HepG2 (cell line): ENCODE data around the gene ITGB5. TPM values are rescaled to one million over a fixed set of nuclear protein-coding genes. Genes with fewer than 3 reads are reported as not detected.

ENCODE experiments used
- AGO2 ChIP-seq: fragments of 200-400 bp; formaldehyde crosslinking; optimal IDR thresholded peaks from 2 replicates; pipeline ENCODE3; 2017; ENCODE audit warnings: mild to moderate bottlenecking, low read depth, low read length, moderate library complexity
- GABPB1 ChIP-seq: IDR thresholded peaks from 2 replicates; pipeline ENCODE4 v1.6.1; 2016; ENCODE audit warnings: mild to moderate bottlenecking, missing genetic modification reagents, moderate library complexity, missing compliant biosample characterization
- MEIS2 ChIP-seq: sonication (generic); formaldehyde crosslinking; IDR thresholded peaks from 2 replicates; pipeline ENCODE4 v1.9.0; 2021; ENCODE audit warnings: mild to moderate bottlenecking, missing genetic modification reagents
- MYC ChIP-seq: sonication (generic); formaldehyde crosslinking; IDR thresholded peaks from 2 replicates; pipeline ENCODE4 v1.9.0; 2021; ENCODE audit warnings: missing genetic modification reagents, borderline replicate concordance
- ZMYM3 ChIP-seq: sonication (generic); formaldehyde crosslinking; IDR thresholded peaks from 2 replicates; pipeline ENCODE4 v1.5.1; 2020; ENCODE audit warnings: mild to moderate bottlenecking, missing genetic modification reagents
- ZNF20 ChIP-seq: sonication (generic); formaldehyde crosslinking; IDR thresholded peaks from 2 replicates; pipeline ENCODE4 v1.4.0; 2020; ENCODE audit warnings: mild to moderate bottlenecking, moderate library complexity, missing genetic modification reagents
- ZSCAN31 ChIP-seq: sonication (generic); formaldehyde crosslinking; IDR thresholded peaks from 2 replicates; pipeline ENCODE4 v1.5.0; 2020; ENCODE audit warnings: low read depth, mild to moderate bottlenecking, missing genetic modification reagents
- polyA plus RNA-seq, 8 experiments: library from polyadenylated mRNA; depleted of rRNA in 3 of 8; stranded (reverse) in 7 of 8; unstranded in 1 of 8; fragments of >200 nt; fragmentation: Illumina TruSeq in 4 of 8; extraction: Trizol in 4 of 8; gene quantifications; 2 replicates each; pipeline versions ENCODE4 v1.2.1 to v1.2.3, GENCODE V29; 2011 to 2016; ENCODE audit warnings: low read depth in 4 of 8, missing spikeins in 1 of 8, mixed read lengths in 1 of 8; ENCODE audit not compliant: insufficient read depth in 1 of 8
- total RNA-seq, 5 experiments: library from RNA; depleted of rRNA; stranded (reverse); fragments of >200 nt; fragmentation: Illumina TruSeq; extraction: Trizol; gene quantifications; 2 replicates each; pipeline ENCODE4 v1.2.3, GENCODE V29; 2016; ENCODE audit warnings: low read depth in 1 of 5
- TF ChIP-seq, protein P1 (sequence below): sonication (generic); formaldehyde crosslinking; IDR thresholded peaks from 2 replicates; pipeline ENCODE4 v1.4.0; 2020; ENCODE audit warnings: missing genetic modification reagents, borderline replicate concordance
- TF ChIP-seq, protein P2 (sequence below): IDR thresholded peaks from 2 replicates; pipeline ENCODE4 v1.6.1; 2016; ENCODE audit warnings: mild to moderate bottlenecking, missing biosample characterization, missing genetic modification reagents
- TF ChIP-seq, protein P3 (sequence below): sonication (generic); formaldehyde crosslinking; IDR thresholded peaks from 2 replicates; pipeline ENCODE4 v1.5.1; 2020; ENCODE audit warnings: missing genetic modification reagents, mild to moderate bottlenecking, borderline replicate concordance
- TF ChIP-seq, protein P4 (sequence below): IDR thresholded peaks from 2 replicates; pipeline ENCODE4 v1.6.1; 2016; ENCODE audit warnings: low read depth, missing genetic modification reagents, missing compliant biosample characterization
- TF ChIP-seq, protein P5 (sequence below): sonication (generic); formaldehyde crosslinking; IDR thresholded peaks from 2 replicates; pipeline ENCODE4 v1.5.0; 2020; ENCODE audit warnings: missing genetic modification reagents, mild to moderate bottlenecking, borderline replicate concordance
- TF ChIP-seq, protein P6 (sequence below): IDR thresholded peaks from 2 replicates; pipeline ENCODE4 v1.6.1; 2012; ENCODE audit warnings: low read depth, low read length, improper control_type of control experiment
- TF ChIP-seq, protein P7 (sequence below): IDR thresholded peaks from 2 replicates; pipeline ENCODE4 v1.6.1; 2016; ENCODE audit warnings: missing genetic modification reagents, missing compliant biosample characterization

The ITGB5 gene
- total and polyA plus RNA-seq, 2 of the 13 experiments (the other 11 are each of a cell fraction or from before 2014, with no cell fraction given), result 74.1 to 343 TPM

DNA sequence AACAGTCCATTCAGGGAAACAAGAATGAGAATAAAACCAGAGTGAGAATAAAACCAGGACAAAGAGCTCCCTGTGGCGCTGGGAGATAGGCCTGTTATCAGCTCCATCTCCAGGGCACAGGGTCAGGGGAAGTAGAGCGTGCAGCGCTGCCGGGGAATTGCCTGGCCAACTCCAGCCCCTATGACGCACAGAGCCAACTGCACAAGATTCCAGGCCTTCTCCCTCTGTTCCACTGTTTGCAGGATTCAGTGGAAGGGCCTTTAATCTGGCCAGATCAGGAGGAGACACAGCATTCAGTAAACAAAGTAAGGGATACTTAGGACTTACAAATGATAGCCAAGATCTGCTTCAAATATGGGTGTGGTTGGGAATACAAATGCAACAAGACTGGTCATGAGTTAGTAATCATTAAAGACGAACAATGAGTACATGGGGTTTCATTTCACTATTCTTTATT lies 49.4 kb downstream of the ITGB5 start (continued):
- TF ChIP-seq, protein P1, sequence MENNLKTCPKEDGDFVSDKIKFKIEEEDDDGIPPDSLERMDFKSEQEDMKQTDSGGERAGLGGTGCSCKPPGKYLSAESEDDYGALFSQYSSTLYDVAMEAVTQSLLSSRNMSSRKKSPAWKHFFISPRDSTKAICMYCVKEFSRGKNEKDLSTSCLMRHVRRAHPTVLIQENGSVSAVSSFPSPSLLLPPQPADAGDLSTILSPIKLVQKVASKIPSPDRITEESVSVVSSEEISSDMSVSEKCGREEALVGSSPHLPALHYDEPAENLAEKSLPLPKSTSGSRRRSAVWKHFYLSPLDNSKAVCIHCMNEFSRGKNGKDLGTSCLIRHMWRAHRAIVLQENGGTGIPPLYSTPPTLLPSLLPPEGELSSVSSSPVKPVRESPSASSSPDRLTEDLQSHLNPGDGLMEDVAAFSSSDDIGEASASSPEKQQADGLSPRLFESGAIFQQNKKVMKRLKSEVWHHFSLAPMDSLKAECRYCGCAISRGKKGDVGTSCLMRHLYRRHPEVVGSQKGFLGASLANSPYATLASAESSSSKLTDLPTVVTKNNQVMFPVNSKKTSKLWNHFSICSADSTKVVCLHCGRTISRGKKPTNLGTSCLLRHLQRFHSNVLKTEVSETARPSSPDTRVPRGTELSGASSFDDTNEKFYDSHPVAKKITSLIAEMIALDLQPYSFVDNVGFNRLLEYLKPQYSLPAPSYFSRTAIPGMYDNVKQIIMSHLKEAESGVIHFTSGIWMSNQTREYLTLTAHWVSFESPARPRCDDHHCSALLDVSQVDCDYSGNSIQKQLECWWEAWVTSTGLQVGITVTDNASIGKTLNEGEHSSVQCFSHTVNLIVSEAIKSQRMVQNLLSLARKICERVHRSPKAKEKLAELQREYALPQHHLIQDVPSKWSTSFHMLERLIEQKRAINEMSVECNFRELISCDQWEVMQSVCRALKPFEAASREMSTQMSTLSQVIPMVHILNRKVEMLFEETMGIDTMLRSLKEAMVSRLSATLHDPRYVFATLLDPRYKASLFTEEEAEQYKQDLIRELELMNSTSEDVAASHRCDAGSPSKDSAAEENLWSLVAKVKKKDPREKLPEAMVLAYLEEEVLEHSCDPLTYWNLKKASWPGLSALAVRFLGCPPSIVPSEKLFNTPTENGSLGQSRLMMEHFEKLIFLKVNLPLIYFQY, result no peak
- TF ChIP-seq, protein P2, sequence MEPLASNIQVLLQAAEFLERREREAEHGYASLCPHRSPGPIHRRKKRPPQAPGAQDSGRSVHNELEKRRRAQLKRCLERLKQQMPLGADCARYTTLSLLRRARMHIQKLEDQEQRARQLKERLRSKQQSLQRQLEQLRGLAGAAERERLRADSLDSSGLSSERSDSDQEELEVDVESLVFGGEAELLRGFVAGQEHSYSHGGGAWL (CRISPR knock-in tag), result no peak
- TF ChIP-seq ZMYM3 (peak; percentile 78), AGO2 (no peak), MEIS2 (CRISPR knock-in tag) (peak; percentile 67; the same call in 1 of the 2 replicates), GABPB1 (CRISPR knock-in tag) (peak; percentile 53), ZSCAN31 (CRISPR knock-in tag) (no peak), ZNF20 (CRISPR knock-in tag) (no peak), MYC (CRISPR knock-in tag) (peak; percentile 61; the same call in 1 of the 2 replicates)
- TF ChIP-seq, protein P3, sequence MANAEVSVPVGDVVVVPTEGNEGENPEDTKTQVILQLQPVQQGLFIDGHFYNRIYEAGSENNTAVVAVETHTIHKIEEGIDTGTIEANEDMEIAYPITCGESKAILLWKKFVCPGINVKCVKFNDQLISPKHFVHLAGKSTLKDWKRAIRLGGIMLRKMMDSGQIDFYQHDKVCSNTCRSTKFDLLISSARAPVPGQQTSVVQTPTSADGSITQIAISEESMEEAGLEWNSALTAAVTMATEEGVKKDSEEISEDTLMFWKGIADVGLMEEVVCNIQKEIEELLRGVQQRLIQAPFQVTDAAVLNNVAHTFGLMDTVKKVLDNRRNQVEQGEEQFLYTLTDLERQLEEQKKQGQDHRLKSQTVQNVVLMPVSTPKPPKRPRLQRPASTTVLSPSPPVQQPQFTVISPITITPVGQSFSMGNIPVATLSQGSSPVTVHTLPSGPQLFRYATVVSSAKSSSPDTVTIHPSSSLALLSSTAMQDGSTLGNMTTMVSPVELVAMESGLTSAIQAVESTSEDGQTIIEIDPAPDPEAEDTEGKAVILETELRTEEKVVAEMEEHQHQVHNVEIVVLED, result peak; percentile 31; the same call in 1 of the 2 replicates
- TF ChIP-seq, protein P4, sequence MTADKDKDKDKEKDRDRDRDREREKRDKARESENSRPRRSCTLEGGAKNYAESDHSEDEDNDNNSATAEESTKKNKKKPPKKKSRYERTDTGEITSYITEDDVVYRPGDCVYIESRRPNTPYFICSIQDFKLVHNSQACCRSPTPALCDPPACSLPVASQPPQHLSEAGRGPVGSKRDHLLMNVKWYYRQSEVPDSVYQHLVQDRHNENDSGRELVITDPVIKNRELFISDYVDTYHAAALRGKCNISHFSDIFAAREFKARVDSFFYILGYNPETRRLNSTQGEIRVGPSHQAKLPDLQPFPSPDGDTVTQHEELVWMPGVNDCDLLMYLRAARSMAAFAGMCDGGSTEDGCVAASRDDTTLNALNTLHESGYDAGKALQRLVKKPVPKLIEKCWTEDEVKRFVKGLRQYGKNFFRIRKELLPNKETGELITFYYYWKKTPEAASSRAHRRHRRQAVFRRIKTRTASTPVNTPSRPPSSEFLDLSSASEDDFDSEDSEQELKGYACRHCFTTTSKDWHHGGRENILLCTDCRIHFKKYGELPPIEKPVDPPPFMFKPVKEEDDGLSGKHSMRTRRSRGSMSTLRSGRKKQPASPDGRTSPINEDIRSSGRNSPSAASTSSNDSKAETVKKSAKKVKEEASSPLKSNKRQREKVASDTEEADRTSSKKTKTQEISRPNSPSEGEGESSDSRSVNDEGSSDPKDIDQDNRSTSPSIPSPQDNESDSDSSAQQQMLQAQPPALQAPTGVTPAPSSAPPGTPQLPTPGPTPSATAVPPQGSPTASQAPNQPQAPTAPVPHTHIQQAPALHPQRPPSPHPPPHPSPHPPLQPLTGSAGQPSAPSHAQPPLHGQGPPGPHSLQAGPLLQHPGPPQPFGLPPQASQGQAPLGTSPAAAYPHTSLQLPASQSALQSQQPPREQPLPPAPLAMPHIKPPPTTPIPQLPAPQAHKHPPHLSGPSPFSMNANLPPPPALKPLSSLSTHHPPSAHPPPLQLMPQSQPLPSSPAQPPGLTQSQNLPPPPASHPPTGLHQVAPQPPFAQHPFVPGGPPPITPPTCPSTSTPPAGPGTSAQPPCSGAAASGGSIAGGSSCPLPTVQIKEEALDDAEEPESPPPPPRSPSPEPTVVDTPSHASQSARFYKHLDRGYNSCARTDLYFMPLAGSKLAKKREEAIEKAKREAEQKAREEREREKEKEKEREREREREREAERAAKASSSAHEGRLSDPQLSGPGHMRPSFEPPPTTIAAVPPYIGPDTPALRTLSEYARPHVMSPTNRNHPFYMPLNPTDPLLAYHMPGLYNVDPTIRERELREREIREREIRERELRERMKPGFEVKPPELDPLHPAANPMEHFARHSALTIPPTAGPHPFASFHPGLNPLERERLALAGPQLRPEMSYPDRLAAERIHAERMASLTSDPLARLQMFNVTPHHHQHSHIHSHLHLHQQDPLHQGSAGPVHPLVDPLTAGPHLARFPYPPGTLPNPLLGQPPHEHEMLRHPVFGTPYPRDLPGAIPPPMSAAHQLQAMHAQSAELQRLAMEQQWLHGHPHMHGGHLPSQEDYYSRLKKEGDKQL (CRISPR knock-in tag), result peak; percentile 60; the same call in 1 of the 2 replicates
- TF ChIP-seq, protein P5, sequence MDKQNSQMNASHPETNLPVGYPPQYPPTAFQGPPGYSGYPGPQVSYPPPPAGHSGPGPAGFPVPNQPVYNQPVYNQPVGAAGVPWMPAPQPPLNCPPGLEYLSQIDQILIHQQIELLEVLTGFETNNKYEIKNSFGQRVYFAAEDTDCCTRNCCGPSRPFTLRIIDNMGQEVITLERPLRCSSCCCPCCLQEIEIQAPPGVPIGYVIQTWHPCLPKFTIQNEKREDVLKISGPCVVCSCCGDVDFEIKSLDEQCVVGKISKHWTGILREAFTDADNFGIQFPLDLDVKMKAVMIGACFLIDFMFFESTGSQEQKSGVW (CRISPR knock-in tag), result no peak
- TF ChIP-seq, protein P6, sequence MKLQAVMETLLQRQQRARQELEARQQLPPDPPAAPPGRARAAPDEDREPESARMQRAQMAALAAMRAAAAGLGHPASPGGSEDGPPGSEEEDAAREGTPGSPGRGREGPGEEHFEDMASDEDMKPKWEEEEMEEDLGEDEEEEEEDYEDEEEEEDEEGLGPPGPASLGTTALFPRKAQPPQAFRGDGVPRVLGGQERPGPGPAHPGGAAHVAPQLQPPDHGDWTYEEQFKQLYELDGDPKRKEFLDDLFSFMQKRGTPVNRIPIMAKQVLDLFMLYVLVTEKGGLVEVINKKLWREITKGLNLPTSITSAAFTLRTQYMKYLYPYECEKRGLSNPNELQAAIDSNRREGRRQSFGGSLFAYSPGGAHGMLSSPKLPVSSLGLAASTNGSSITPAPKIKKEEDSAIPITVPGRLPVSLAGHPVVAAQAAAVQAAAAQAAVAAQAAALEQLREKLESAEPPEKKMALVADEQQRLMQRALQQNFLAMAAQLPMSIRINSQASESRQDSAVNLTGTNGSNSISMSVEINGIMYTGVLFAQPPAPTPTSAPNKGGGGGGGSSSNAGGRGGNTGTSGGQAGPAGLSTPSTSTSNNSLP, result peak; percentile 38; the same call in 1 of the 2 replicates
- TF ChIP-seq, protein P7, sequence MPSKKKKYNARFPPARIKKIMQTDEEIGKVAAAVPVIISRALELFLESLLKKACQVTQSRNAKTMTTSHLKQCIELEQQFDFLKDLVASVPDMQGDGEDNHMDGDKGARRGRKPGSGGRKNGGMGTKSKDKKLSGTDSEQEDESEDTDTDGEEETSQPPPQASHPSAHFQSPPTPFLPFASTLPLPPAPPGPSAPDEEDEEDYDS (CRISPR knock-in tag), result no peak
